Epithelial cell of proximal tubule (primary cell): ENCODE measurements around the gene PKD2L2. TPM values are rescaled to one million over a fixed set of nuclear protein-coding genes. Genes with fewer than 3 reads are reported as not detected.
"Not testable (repeated sequence)": the region's sequence is repeated elsewhere in the genome, so short reads cannot be mapped to it uniquely, and the experiment has no call there.

Source experiments
- DNase-seq: peaks from one replicate; pipeline ENCODE4 v3.0.0-alpha.2; 2011; ENCODE audit warnings: low read depth
- H3K4me3 ChIP-seq: 2 replicates; pipeline ENCODE4 v1.5.1; 2011; ENCODE audit warnings: low read depth, mild to moderate bottlenecking, low read length
- total RNA-seq: library from RNA; depleted of rRNA; stranded (reverse); fragments of >200 nt; gene quantifications from 2 replicates; pipeline ENCODE4 v1.2.3, GENCODE V29; 2015
- TF ChIP-seq, protein P1 (sequence below): conservative IDR thresholded peaks from 2 replicates; pipeline ENCODE4 v1.5.1; 2012; ENCODE audit warnings: low read depth, mild to moderate bottlenecking, low read length

PKD2L2 gene
- total RNA-seq, 1 donor from 2014 or later, result not detected

DNA sequence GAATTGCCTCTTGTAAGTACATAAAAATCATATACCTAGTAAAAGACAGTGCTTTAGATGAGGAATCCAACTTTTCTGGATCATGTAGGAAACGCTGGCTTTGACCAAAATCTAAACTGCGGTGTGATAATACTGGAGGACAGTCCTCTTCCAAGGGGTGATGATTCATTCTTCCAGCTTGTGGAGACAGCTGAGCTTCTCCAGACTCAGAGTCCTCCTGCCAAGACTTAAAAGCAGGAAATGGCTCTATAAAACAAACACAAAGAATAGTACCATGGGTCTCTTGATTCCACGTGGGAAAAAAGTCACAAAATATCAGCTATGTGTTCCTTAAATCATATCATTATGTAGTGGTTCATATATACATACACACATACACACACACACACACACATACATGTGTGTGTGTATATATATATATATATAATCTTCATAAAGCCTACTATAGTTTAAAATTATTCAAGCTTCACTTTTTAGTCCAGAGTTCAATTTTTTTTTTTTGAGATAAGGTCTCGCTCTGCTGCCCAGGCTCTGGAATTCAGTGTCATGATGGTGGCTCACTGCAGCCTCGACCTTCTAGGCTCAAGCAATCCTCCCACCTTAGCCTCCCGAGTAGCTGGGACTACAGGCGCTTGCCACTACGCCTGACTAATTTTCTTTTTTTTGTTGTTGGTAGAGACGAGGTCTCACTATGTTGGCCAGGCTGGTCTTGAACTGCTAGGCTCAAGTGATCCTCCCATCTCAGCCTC lies 65.0 kb downstream of the PKD2L2 start:
- TF ChIP-seq, protein P1, sequence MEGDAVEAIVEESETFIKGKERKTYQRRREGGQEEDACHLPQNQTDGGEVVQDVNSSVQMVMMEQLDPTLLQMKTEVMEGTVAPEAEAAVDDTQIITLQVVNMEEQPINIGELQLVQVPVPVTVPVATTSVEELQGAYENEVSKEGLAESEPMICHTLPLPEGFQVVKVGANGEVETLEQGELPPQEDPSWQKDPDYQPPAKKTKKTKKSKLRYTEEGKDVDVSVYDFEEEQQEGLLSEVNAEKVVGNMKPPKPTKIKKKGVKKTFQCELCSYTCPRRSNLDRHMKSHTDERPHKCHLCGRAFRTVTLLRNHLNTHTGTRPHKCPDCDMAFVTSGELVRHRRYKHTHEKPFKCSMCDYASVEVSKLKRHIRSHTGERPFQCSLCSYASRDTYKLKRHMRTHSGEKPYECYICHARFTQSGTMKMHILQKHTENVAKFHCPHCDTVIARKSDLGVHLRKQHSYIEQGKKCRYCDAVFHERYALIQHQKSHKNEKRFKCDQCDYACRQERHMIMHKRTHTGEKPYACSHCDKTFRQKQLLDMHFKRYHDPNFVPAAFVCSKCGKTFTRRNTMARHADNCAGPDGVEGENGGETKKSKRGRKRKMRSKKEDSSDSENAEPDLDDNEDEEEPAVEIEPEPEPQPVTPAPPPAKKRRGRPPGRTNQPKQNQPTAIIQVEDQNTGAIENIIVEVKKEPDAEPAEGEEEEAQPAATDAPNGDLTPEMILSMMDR, result no peak
- H3K4me3 ChIP-seq, result no peak overlapping the region
- DNase-seq, result peak; percentile 13

DNA sequence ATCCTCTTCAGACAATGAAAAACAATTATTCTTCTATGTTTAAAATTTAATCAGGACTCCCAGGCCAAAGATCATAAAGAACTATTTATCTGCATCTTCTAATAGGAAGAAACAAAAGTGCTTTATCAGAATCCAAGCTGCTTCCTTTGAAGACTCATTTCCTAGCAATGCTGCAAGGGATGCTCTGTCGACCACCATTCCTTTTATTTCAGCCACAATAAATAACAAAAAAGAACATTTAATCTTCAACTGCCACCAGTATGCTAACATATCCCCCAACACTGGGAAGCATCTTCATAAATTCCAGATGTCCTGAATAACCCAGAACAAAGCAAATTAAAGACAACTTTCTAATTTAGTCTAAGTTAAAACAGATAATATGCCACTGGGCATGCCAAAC lies 68.7 kb downstream of the PKD2L2 start:
- TF ChIP-seq, protein P1, result no peak
- DNase-seq, result no peak
- H3K4me3 ChIP-seq, result no peak overlapping the region

DNA sequence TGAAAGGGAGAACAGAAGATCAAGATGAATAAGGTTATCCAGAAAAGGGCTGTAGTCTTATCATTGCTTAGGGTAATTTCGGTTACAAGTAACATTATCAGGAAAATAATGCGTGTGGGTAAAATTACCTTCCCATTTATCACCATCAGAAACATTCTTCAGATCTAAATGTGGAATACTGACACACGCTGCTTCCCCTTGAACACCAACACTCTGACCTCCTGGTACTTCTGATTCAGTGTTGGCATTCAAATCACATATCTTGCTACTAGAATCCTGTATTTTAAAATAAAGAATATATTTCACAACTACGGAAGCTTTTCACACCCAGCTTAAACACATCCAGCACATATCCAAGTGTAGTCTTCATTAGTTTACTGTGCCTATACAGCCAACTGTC lies 70.2 kb downstream of the PKD2L2 start:
- DNase-seq, result no peak
- H3K4me3 ChIP-seq, result no peak overlapping the region
- TF ChIP-seq, protein P1, result no peak

DNA sequence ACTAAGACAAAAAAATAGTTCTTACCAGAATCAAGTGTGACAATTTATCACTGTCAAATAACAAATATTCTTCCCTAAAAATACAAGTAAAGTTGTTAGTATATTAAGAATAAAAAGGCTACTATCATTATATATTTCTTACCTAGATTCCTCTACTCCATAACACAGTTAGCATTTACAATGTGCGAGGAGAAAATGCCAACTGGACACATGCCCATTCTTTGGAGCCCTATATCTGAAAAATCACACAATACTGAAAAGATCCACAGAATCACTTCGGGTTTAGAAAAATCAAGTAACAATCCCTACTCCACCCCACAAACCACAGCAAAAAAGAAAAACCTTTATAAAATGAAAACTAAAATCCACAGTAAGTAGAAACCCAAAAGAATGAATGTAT lies 70.9 kb downstream of the PKD2L2 start:
- H3K4me3 ChIP-seq, result no peak overlapping the region
- DNase-seq, result no peak
- TF ChIP-seq, protein P1, result no peak

DNA sequence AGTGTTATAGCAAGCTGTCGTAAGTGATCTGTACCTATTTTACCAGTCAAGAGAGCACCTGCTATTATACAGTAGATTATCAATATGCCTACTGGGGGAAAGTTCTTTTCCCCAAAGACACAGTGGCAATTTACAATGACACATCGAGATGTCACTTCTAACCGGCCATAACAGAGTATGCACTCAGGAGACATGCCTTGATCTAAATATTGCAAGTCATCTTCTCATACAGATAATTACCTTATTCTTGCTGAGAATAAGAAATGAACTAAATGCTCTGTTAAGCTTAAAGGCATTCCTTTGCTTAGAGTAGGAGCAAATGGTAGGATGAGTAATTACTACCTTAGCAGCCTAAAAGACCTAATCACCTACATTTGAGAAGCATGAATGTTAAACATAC lies 71.6 kb downstream of the PKD2L2 start:
- H3K4me3 ChIP-seq, result no peak overlapping the region
- TF ChIP-seq, protein P1, result no peak
- no peak for DNase-seq

DNA sequence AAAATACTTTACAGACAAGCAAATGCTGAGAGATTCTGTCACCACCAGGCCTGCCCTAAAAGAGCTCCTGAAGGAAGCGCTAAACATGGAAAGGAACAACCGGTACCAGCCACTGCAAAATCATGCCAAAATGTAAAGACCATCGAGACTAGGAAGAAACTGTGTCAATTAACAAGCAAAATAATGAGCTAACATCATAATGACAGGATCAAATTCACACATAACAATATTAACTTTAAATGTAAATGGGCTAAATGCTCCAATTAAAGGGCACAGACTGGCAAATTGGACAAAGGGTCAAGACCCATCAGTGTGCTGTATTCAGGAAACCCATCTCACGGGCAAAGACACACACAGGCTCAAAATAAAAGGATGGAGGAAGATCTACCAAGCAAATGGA lies 81.1 kb downstream of the PKD2L2 start:
- DNase-seq, H3K4me3 ChIP-seq: not testable (repeated sequence)

DNA sequence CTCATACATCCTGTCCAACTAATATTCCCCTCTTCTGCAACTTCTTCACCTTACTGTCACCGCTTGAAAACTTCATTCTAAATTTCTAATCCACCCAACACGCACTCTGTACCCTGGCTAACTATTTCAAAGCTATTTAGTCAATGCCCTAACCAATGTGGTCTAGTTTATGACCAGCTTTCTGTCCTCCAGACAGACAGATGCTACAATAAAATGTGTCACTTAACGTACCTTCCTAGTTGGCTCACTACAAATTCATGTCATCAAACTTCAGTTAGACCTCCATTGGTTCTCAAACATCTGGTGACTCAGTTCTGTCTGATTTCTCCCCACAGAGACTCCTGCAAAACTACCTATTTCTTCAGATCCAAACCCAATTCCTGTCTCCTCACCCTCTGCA lies 86.0 kb downstream of the PKD2L2 start:
- no peak for DNase-seq
- H3K4me3 ChIP-seq, result no peak overlapping the region
- TF ChIP-seq, protein P1, result no peak
